ENCODE results near the gene KLHL18.
A peak's percentile ranks its signal among the peaks of the same experiment; 100 is the strongest.
"Not testable (repeated sequence)": the region's sequence is repeated elsewhere in the genome, so short reads cannot be mapped to it uniquely, and the experiment has no call there.

The KLHL18 gene

GRCh38 chr3:47315069-47315647, 32.4 kb downstream of the KLHL18 start:
- no peak for DNase-seq

- DNase-seq = not testable (repeated sequence)
These were observed 33.4 kb downstream of the KLHL18 start for GRCh38 chr3:47316151-47316550.

- no peak for DNase-seq
These were observed 36.2 kb downstream of the KLHL18 start for GRCh38 chr3:47318916-47319315.

GRCh38 chr3:47319956-47320355, 37.2 kb downstream of the KLHL18 start:
- no peak for DNase-seq

GRCh38 chr3:47323431-47324277, 40.9 kb downstream of the KLHL18 start:
- DNase-seq = no peak

GRCh38 chr3:47324278-47324865, 41.6 kb downstream of the KLHL18 start:
- DNase-seq = peak; percentile 55

GRCh38 chr3:47333907-47334306, 51.2 kb downstream of the KLHL18 start:
- no peak for DNase-seq

- no peak for DNase-seq
These were observed 54.9 kb downstream of the KLHL18 start for GRCh38 chr3:47337656-47338055.

- no peak for DNase-seq
These were observed 57.2 kb downstream of the KLHL18 start for GRCh38 chr3:47339951-47340350.

GRCh38 chr3:47340866-47341265, 58.1 kb downstream of the KLHL18 start:
- no peak for DNase-seq

- DNase-seq = no peak
These were observed 59.4 kb downstream of the KLHL18 start for GRCh38 chr3:47342151-47342550.

- DNase-seq = no peak
These were observed 60.1 kb downstream of the KLHL18 start for GRCh38 chr3:47342812-47343211.

- DNase-seq = no peak
These were observed 60.8 kb downstream of the KLHL18 start for GRCh38 chr3:47343471-47343971.

GRCh38 chr3:47344971-47345370, 62.2 kb downstream of the KLHL18 start:
- DNase-seq = no peak

- DNase-seq = no peak
These were observed 64.6 kb downstream of the KLHL18 start for GRCh38 chr3:47347217-47347801.

GRCh38 chr3:47348411-47349154, 65.8 kb downstream of the KLHL18 start:
- no peak for DNase-seq

- no peak for DNase-seq
These were observed 72.3 kb downstream of the KLHL18 start for GRCh38 chr3:47355010-47355409.

- no peak for DNase-seq
These were observed 73.5 kb downstream of the KLHL18 start for GRCh38 chr3:47356201-47356600.

- DNase-seq = no peak
These were observed 76.6 kb downstream of the KLHL18 start for GRCh38 chr3:47359323-47359722.

- DNase-seq = not testable (repeated sequence)
These were observed 77.4 kb downstream of the KLHL18 start for GRCh38 chr3:47360110-47360517.

GRCh38 chr3:47362701-47363100, 80.0 kb downstream of the KLHL18 start:
- DNase-seq = no peak

GRCh38 chr3:47365213-47366153, 82.7 kb downstream of the KLHL18 start:
- no peak for DNase-seq

All from NCI-H146 (cell line).